Fibroblast of skin of abdomen (primary cell): ENCODE data around the gene CFAP92.

Experiments
- DNase-seq: peaks from one replicate; pipeline ENCODE4 v3.0.0-alpha.2; 2013

CFAP92 gene

GRCh38 chr3:128983293-128984069 lies 10.4 kb downstream of the CFAP92 start:
- DNase-seq = no peak

GRCh38 chr3:128975276-128975675 lies 18.6 kb downstream of the CFAP92 start:
- no peak for DNase-seq

DNA sequence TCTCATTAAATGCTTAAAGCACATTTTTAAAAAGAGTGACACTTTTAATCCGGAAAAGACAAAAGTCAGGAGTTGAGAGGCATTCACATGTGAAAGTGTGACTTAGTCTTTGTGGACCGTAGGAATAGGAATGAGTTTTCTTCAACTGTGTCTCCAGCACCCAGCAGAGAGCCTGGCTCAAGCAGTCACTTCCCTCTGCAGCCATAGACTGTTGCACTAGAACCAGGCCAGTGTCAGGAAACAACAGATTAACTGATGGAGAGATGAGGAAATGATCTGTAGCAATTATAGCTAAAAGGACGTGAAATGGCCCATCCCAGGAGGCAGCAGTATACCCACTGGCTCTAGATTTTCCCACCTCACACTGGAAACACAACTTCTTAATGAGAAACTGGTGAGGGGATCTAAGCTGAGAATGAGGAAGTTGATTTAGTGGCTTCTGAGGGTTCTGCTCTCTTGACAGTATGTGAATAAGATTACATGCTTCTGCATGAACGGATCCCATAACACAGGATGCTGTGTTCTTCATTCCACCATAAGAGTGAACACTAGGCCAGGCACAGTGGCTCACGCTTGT lies 19.8 kb downstream of the CFAP92 start:
- DNase-seq = no peak

DNA sequence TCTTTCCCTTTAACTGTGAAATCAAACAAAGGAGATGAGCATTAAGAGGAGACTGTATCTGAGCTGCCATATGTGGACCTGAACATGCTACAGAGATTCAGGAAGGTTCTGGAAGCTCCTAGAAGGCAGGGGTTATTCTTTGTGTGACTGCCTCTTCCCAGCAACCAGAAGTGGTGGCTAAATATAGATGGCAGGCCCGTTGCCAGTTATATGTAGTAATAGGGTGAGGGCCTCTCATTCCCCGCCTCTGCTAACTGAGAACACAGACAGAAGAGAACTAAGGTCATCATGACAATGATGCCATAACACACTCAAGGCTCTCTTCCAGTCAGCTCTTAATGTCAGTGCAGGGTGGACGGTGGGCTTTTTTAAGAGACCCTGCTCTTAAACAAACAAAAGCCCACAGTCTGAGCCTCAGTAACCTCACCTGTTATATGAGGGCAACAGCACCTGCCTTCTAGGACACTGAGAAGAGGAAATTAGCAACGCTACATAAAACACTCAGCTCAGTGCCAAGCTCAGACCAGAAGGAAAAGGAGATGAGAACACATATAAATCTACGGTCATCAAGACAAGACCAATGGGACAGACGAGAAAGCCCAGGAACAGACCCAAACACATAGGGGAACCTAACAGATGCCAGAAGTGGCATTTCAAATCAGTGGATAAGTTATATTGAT lies 22.3 kb downstream of the CFAP92 start:
- DNase-seq = peak; percentile 17

DNA sequence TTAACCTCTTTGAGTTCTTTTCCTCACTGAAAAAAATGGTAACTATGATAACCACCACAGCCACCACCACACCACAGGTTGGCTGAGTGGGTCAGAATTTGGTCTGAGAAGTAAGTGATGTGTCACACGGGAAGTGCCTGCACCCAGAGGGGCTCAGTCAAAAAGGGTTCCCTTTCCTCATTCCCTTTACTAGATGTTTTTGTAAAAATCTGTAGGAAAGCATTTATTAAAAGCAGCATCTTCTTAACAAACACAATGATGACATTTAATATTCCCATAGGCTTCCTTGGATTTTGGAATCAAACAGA lies 23.2 kb downstream of the CFAP92 start:
- DNase-seq = no peak

DNA sequence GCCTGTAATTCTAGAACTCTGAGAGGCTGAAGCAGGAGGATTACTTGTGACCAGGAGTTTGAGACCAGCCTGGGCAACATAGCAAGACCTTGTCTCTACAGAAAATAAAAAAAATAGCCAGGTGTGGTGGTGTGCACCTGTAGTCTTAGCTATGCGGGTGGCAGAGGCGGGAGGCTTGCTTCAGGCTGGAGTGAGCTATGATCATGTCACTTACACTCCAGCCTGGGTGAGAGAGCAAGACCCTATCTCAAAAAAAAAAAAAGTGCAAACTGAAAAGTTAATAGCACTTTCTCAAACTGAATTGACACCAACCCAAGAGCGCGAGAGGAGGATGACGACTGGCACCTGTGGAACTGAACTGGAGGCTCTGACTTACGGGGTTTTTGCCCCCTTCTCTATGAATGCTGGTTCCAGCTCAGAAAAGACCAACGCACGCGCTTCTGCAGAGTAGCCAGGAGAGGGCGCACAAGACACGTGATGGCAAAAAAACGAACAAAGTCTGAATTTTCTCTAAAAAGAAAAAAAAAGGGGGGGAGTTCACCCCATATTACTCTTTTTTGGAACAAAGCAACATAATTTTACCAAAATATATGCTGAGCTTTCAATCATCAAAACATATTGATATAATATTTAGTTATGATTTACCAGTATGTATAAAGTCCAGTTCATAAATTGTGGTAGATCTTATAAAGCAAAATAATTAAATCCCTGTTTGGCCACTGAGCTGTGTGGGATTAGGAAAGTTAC lies 23.7 kb downstream of the CFAP92 start:
- DNase-seq = peak; percentile 35

- DNase-seq = no peak
These were observed 26.0 kb downstream of the CFAP92 start for GRCh38 chr3:128967748-128968355.

GRCh38 chr3:128965818-128966217 lies 28.1 kb downstream of the CFAP92 start:
- DNase-seq = no peak

- no peak for DNase-seq
These were observed 28.6 kb downstream of the CFAP92 start for GRCh38 chr3:128965280-128965679.

GRCh38 chr3:128956440-128956839 lies 37.4 kb downstream of the CFAP92 start:
- no peak for DNase-seq

DNA sequence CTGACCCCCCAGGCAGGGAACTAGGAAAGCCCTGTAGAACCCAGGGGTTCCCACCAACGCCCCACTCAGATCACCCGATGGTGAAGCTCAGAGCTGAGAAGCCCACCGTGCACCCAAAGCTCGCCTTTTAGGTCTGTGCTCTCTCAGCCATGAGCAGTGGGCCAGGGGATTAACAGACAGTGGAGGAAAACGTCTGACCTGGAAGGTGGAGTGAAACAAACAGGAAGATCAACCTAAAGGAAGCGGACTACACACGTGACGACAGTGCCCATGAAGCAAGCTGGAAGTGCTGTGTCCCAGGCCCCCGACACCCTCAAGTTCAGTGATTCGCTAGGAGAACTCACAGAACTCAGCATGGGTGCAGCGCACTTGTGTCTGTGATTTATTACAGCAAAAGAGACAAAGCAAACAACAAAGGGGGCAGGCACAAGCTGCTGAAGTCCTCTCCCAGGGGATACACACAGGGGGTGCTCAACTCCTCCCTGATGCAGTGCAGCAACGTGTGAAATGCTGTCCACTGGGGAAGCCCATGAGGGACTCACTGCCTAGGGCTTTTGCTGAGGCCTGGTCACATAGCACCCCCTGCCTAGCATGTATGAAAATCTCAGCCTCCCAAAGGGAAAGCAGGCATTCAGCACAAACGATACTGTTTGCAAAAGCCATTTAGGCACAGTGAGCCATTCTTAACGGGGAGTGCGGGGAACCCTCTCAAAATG lies 43.5 kb downstream of the CFAP92 start:
- DNase-seq = peak; percentile 6

DNA sequence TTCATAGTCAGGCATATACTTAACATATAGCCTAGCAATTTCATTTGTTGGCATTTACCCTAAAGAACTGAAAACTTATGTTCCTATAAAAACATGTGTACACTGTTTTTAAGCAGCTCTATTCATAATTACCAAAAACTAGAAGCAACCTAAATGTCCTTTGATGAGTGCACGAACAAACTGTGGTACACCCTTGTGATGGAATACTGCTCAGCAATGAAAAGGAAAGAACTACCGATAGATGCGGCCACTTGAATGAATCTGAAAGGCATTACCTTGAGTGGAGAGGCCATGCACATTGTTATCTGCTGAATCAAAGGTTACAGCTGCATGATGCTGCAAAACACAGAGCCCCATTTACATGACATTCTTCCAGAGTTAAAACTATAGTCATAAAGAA lies 44.7 kb downstream of the CFAP92 start:
- no peak for DNase-seq

DNA sequence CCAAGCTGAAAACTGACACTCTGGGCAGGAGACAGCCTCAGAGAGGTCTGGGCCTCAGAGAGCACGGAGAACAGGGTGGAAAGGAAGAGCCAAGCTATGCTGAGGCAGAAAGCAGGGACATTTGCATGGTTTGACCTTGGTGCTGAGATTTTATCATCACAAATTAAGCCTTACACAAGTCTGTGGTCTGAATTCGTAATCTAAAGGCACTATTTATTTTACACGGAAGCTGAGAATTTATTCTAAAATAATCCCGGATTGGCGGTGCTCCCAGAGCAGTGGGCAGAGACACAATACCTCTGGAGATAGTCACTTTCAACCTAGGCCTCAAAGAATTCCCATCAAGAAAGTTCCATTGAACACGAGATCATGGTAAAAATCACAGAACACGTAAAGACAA lies 47.5 kb downstream of the CFAP92 start:
- peak; percentile 22 for DNase-seq

DNA sequence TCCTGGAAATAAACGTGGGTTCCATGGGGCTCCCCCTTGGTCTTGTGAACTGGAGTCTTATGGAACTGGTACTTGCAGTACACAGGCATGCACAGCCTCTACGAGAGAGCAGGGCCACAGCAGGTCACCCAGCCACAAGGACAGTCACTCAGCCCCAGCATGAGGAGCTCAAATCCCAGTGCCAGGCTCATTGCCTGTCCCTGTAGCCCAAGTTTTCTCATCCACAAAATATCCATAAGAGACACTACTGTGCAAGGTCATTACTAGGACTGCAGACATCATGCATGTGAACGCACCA lies 48.0 kb downstream of the CFAP92 start:
- no peak for DNase-seq

- DNase-seq = no peak
These were observed 48.6 kb downstream of the CFAP92 start for GRCh38 chr3:128945041-128945877.

DNA sequence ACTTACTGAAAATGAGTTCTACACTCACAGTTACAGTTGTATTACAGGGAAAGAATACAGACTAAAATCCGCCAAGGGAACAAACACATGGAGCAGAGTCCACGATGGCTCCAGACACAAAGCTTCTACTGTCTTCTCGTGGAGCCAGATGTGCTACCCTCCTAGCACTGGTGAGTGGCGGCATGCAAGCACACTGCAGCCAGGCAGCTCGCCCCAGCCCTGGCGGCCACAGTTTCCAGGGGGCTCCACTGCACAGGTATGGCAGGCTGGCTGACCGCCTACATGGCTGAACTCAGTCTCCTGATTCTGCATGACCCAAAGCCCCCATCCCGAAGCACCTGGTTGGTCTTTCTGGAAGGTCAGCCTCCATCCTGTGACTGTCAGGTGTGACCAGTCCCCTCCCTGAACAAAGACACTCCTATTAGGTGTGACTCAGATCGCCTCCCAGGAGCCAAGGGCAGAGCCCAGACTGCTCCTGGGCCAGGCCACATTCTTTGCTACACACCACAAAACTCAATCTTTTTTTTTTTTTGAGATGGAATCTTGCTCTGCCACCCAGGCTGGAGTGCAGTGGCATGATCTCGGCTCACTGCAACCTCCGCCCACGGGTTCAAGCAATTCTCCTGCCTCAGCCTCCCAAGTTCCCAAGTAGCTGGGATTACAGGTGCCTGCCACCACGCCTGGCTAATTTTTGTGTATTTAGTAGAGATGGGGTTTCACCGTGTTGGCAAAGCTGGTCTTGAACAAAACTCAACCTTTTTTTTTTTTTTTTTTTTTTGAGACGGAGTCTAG lies 51.5 kb downstream of the CFAP92 start:
- DNase-seq = no peak

DNA sequence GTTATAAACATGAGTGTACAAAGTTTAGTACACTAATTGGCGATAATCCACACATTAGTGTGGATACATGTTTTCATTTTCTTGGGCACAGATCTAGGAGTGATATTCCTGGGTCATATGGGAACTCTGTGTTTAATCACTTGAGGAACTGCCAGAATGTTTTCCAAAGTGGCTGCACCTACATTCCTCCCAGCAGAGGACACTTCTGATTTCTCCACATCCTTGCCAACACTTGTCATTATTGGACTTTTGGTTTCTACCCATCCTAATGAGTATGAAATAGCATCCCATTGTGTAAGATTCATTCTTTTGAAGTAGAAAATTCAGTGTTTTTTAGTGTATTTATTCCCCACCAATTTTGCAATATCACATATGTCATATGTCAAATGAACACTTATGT lies 53.6 kb downstream of the CFAP92 start:
- DNase-seq = no peak

- DNase-seq = no peak
These were observed 57.5 kb downstream of the CFAP92 start for GRCh38 chr3:128936341-128936740.

DNA sequence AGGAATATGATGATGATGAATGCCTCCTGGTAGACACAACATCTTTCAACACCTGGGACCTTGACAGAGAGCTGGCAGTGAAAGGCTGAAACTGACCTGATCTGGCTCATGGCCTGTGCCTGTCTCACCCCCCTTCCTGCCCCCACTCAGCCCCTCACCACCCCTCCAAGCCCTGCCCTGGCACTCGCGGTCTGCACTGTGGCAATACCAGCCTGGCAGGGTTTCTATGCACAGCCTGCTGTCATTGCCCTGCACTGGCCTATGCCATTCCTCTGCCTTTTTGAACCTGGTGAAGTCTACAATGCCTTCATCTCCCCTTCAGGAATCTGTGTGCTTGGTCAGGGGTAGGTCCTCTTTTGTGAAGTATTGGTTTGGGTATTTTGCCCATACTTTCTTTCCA lies 58.0 kb downstream of the CFAP92 start:
- DNase-seq = no peak

GRCh38 chr3:128933922-128934253 lies 60.0 kb downstream of the CFAP92 start:
- no peak for DNase-seq
